Hippocampal formation (tissue), 2 donors: Measurements from ENCODE around the gene CORO6.

ENCODE experiments used
- DNase-seq, 2 donors: peaks; one replicate each; lab custom pipeline; 2025; lab: John Stamatoyannopoulos, UW

CORO6 gene

GRCh38 chr17:29612404-29613280 is 10.1 kb downstream of the CORO6 start:
- DNase-seq: no peak

GRCh38 chr17:29612094-29612403 is 10.7 kb downstream of the CORO6 start:
- no peak for DNase-seq

- DNase-seq: no peak
Measured at GRCh38 chr17:29611351-29612093, 11.2 kb downstream of the CORO6 start.

- DNase-seq: no peak
Measured at GRCh38 chr17:29610395-29610794, 12.3 kb downstream of the CORO6 start.

- no peak for DNase-seq
Measured at GRCh38 chr17:29608986-29609385, 13.7 kb downstream of the CORO6 start.

GRCh38 chr17:29607557-29608195 is 15.0 kb downstream of the CORO6 start:
- DNase-seq: no peak

GRCh38 chr17:29603109-29603674 is 19.5 kb downstream of the CORO6 start:
- no peak for DNase-seq

- DNase-seq: no peak
Measured at GRCh38 chr17:29597361-29598172, 25.1 kb downstream of the CORO6 start.

GRCh38 chr17:29596811-29597210 is 25.9 kb downstream of the CORO6 start:
- DNase-seq: no peak

- no peak for DNase-seq
Measured at GRCh38 chr17:29595943-29596774, 26.6 kb downstream of the CORO6 start.

- no peak for DNase-seq
Measured at GRCh38 chr17:29595107-29595942, 27.4 kb downstream of the CORO6 start.

GRCh38 chr17:29594519-29595090 is 28.1 kb downstream of the CORO6 start:
- no peak for DNase-seq

GRCh38 chr17:29593591-29594518 is 28.9 kb downstream of the CORO6 start:
- no peak for DNase-seq

- peak; percentile 60 to 80 for DNase-seq
Measured at GRCh38 chr17:29592850-29593551, 29.7 kb downstream of the CORO6 start, which contains the start of gene ANKRD13B. ANKRD13B (plus strand) TSS chr17:29593132; CDS start chr17:29593622, 490 bp downstream.

- peak; percentile 83 to 91 for DNase-seq
Measured at GRCh38 chr17:29591737-29592608, 30.7 kb downstream of the CORO6 start.

- DNase-seq: no peak
Measured at GRCh38 chr17:29591146-29591736, 31.5 kb downstream of the CORO6 start.
